C4-2B (cell line): ENCODE data around the gene PHOX2B.

Experiments used
- H3K27ac ChIP-seq: fragments of 450-650 bp; 2 replicates; pipeline ENCODE4 v1.5.1; 2017
- CTCF ChIP-seq: fragments of 450-650 bp; conservative IDR thresholded peaks from 2 replicates; pipeline ENCODE4 v1.5.1; 2017; ENCODE audit warnings: mild to moderate bottlenecking
- ZFX ChIP-seq: fragments of 450-650 bp; IDR thresholded peaks from 2 replicates; pipeline ENCODE4 v1.6.1; 2017

The PHOX2B gene

DNA sequence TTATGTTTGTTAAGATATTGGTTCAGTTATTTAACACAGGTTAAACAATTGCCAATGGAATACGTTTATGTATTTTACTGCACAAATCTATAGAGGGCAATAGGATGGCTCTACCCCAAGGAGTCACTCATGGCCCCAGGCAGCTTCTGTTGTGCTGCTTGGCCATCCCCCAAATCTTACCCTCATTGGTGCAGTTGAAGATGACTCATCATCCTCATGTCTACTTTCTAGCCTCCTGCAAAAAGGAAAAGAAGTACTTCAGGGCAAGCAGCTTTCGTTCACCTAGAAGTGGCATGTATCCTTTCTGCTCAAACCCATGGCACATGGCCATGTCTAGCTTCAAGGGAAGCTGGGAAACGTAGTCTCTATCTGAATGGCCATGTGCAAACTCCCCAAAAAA, 14.2 kb downstream of the PHOX2B start:
- H3K27ac ChIP-seq = no peak overlapping the region
- no peak for TF ChIP-seq ZFX
- TF ChIP-seq CTCF = no peak

- no peak overlapping the region for H3K27ac ChIP-seq
- no peak for TF ChIP-seq CTCF
- no peak for TF ChIP-seq ZFX
Observed at GRCh38 chr4:41731569-41732126, 16.9 kb downstream of the PHOX2B start.

DNA sequence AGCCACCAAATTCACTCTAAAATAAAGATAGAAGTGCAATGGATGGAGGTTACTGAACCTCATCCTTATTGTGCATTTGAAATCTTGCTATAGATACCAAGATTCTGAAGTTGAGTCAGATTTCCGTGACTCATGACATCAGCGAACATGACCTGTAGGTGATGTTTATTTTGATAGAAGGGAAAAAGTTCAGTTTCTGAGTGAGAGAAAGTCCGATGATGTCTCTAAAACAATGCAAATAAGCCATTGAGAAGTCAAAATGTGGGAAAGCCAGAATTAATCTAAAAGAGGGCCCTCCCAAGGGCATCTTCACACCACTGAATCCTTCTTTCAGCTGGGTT, 20.0 kb downstream of the PHOX2B start:
- no peak overlapping the region for H3K27ac ChIP-seq
- no peak for TF ChIP-seq CTCF
- no peak for TF ChIP-seq ZFX

- TF ChIP-seq CTCF (no peak), ZFX (no peak)
- H3K27ac ChIP-seq = no peak overlapping the region
Observed at GRCh38 chr4:41727861-41728572, 20.5 kb downstream of the PHOX2B start.

DNA sequence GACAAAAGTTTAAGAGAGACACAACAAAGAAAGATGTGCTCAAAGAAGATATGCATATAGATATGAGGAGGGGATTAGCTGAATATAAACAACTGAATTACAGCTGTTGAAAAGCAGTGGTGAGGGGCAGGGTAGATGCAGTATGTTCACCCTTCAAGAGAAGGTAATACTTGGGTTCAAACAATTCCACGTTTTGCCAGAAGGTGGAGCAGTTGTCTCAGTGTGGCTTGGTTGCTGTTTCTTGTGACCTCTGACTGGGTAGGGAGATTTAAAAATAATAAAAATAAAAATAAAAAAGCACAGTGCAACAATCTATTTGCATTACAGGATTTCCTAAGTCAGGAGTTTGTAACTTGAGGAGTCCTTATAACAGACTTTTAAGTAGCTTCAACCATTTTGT, 23.3 kb downstream of the PHOX2B start:
- TF ChIP-seq CTCF (peak; percentile 42), ZFX (no peak)
- no peak overlapping the region for H3K27ac ChIP-seq

DNA sequence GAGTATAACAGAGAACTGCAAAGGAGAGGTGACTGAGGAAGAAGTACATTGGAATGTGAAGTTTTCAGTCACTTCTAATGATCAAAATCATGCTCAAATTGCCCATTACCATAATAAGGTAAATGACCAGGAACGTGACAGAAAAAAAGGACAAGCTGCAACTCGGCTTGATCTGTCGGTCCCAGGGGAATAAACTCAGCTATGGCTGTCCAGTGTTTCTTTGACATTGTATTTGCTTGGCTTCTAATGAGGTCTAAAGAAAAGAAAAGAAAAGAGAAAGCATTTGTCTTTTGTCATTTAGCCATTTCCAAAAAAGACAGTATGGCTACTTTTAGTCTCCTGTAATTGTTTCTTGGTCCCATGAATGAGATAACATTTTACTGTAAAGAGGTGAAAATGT, 25.2 kb downstream of the PHOX2B start:
- no peak for TF ChIP-seq ZFX
- no peak for TF ChIP-seq CTCF
- no peak overlapping the region for H3K27ac ChIP-seq

DNA sequence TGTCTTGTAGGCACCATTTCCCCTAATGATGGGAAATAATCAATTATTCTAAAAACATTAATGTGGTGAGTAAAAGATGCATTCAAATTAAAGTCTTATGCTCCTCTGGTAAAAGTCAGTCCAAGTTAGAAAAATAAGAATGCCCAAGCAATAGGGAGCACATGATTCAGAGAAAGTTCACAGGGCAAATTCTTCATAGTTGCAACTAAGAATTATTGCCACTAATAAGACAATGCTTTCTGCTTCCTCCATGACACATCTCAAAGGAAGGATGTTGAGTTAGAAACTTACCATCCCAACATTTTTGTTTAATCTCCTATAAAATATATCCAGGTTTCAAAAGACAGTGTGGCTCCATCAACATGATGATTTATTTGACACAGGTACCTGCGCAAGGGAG, 26.3 kb downstream of the PHOX2B start:
- no peak for TF ChIP-seq ZFX
- TF ChIP-seq CTCF = no peak
- no peak overlapping the region for H3K27ac ChIP-seq
